Activated naive CD8-positive, alpha-beta T cell treated with anti-CD3 and anti-CD28 coated beads, Interleukin-2, amount 10 ng/mL, durations not matched to agents 7 days and 5 days (primary cell): ENCODE data around the gene GSTO2. TPM values are rescaled to one million over a fixed set of nuclear protein-coding genes. Genes with fewer than 3 reads are reported as not detected.

Experiments
- ATAC-seq: fragments of 150-1000 bp; cut with Tn5 transposase; one replicate; pipeline ENCODE4 v1.10.0; 2021; ENCODE audit warnings: low read depth, moderate library complexity
- POLR2A ChIA-PET: fragments of 350-600 bp; sonication (Branson Sonifier 250); formaldehyde crosslinking; loops from one replicate; lab custom pipeline; 2021; ENCODE audit warnings: antibody characterized with exemption; lab: Charles Lee
- DNase-seq: peaks from one replicate; pipeline ENCODE4 v3.0.0; 2021
- H3K27ac Mint-ChIP-seq: one replicate; pipeline ENCODE4 v1.8.0; 2022; ENCODE audit warnings: mild to moderate bottlenecking, mixed read lengths
- H3K27me3 Mint-ChIP-seq: one replicate; pipeline ENCODE4 v1.8.0; 2022; ENCODE audit warnings: mild to moderate bottlenecking, moderate library complexity, mixed read lengths
- H3K36me3 Mint-ChIP-seq: one replicate; pipeline ENCODE4 v1.8.0; 2021; ENCODE audit warnings: mild to moderate bottlenecking, mixed read lengths
- H3K4me1 Mint-ChIP-seq: one replicate; pipeline ENCODE4 v1.8.0; 2021; ENCODE audit warnings: mixed read lengths
- H3K4me3 Mint-ChIP-seq: one replicate; pipeline ENCODE4 v1.8.0; 2022; ENCODE audit warnings: mild to moderate bottlenecking, moderate library complexity, mixed read lengths
- H3K9me3 Mint-ChIP-seq: one replicate; pipeline ENCODE4 v1.8.0; 2021; ENCODE audit warnings: mixed read lengths
- total RNA-seq, 2 experiments: library from RNA; stranded (reverse); gene quantifications; one replicate each; pipeline ENCODE4 v1.2.3, GENCODE V29; 2021

GSTO2 gene
- total RNA-seq, 2 experiments from 2014 or later: 1.4 TPM

DNA sequence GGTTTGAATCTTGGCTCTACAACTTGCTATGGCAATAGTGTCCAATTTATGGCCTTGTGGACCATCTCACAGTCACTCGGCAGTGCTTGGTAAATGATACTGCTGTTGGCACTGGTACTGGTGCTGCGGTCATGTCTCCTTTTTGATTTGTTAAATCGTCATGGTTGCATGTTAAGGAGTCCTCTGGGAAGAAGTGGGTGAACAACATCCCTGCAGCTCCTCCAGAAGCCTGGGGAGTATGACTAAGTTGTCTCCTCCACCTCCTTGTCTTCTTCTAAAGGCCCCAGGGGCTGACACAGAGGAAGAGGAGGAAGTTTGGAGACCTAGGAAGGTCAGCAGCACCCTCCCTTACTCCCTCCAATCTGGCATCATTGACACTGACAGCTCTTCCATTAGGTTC lies 60.8 kb downstream of the GSTO2 start:
- DNase-seq (no peak), ATAC-seq (no peak)
- Mint-ChIP-seq H3K27ac (peak overlapping the region; percentile 97), H3K36me3 (peaks cover 15% of the 10 kb centered on the region), H3K9me3 (no peaks in the 10 kb centered on the region), H3K4me3 (peak overlapping the region; percentile 85), H3K4me1 (peaks cover 80% of the 10 kb centered on the region), H3K27me3 (no peaks in the 10 kb centered on the region)
- POLR2A ChIA-PET: interaction anchor here (1.6 to 2.4 kb wide), 3 partner anchors 9 to 61 kb away, joined by 8 to 44 read pairs (median 8); partner anchors contain the start of genes GSTO2 and ITPRIP

DNA sequence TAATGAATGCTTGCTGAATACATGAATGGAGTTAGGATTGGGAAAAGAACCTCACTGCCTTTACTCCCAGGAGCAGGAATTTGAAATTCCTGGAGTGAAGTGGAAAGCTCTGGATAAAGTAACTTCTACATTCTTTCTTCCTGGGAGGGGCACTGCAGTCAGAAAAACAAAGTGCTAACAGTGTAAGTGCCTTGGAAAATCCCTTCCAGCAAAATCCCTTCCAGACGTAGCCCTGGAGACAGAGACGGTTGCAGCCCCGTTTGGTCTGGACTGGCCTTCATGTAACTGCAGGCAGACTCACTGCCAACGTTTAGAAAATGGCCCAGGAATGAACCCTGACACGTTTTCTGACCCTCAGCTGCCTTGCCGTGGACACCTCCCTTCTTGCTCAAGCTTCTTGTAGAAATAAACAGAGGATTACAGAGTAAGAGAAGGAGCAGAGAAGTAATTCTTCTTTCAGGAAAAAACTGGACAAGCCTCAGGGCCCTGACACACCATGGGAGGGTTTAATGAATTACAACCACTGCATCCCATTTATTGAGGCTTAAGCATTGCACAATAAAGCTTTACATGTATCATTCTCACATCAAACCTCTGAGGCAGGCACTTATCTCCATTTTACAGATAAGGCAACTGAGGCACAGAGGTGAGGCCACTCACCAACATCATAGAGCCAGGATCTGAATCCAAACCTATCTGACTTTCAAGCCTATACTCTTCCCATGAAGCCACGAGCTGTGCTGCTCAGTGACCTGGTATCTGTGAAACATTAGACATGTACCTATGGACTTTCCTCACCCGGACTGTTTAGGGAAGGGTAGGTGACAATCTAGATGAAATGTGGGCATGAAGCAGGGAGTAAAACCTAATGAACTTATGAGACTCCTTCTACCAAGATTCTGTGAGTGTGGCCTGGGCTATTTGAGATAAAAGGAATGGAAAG lies 61.5 kb downstream of the GSTO2 start:
- Mint-ChIP-seq H3K27ac (peak overlapping the region; percentile 97), H3K36me3 (peaks cover 9% of the 10 kb centered on the region), H3K4me3 (no peak overlapping the region), H3K27me3 (no peaks in the 10 kb centered on the region), H3K4me1 (peaks cover 80% of the 10 kb centered on the region), H3K9me3 (no peaks in the 10 kb centered on the region)
- ATAC-seq: no peak
- POLR2A ChIA-PET: interaction anchor here (1.6 to 2.4 kb wide), 3 partner anchors 8 to 61 kb away, joined by 8 to 44 read pairs (median 8); partner anchors contain the start of genes GSTO2 and ITPRIP
- no peak for DNase-seq

DNA sequence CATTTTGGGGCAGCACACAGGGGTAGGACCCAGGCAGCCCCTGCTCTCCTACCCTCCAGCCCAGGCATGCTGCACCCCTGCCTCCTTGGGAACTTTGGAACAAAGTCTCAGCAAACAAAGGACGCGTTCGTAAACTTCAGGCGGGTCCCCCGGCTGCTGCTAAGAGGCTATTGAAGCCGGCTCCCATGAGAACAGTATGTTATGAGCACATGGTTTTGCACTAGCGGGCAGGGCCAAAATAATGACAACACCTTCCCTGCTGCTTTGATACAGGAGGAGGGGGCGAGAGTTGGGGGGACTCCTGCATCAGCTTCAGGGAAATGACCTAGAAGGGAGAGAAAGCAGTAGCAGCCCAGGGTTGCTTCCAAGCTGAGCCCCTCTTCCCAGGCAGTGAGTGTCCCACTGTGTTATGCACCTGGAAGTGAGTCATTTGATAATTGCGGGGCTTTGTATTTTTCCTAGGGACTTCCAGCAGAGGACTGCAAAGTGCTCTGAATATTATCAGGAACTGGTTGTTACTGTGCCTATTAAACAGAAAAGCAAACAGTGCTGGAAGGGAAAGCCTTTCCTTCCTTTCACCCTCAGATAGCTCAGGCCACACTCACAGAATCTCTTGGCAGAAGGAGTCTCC lies 62.3 kb downstream of the GSTO2 start:
- no peaks in the 10 kb centered on the region for H3K9me3 Mint-ChIP-seq
- ATAC-seq (no peak), DNase-seq (no peak)
- H3K27ac Mint-ChIP-seq: no peak overlapping the region
- H3K27me3 Mint-ChIP-seq: no peaks in the 10 kb centered on the region
- H3K36me3 Mint-ChIP-seq: peaks cover 9% of the 10 kb centered on the region
- H3K4me3 Mint-ChIP-seq: no peak overlapping the region
- H3K4me1 Mint-ChIP-seq: peaks cover 75% of the 10 kb centered on the region
- POLR2A ChIA-PET: interaction anchor here (2.1 kb wide), 1 partner anchor 25 kb away, joined by 8 read pairs; no protein-coding TSS in a partner anchor

DNA sequence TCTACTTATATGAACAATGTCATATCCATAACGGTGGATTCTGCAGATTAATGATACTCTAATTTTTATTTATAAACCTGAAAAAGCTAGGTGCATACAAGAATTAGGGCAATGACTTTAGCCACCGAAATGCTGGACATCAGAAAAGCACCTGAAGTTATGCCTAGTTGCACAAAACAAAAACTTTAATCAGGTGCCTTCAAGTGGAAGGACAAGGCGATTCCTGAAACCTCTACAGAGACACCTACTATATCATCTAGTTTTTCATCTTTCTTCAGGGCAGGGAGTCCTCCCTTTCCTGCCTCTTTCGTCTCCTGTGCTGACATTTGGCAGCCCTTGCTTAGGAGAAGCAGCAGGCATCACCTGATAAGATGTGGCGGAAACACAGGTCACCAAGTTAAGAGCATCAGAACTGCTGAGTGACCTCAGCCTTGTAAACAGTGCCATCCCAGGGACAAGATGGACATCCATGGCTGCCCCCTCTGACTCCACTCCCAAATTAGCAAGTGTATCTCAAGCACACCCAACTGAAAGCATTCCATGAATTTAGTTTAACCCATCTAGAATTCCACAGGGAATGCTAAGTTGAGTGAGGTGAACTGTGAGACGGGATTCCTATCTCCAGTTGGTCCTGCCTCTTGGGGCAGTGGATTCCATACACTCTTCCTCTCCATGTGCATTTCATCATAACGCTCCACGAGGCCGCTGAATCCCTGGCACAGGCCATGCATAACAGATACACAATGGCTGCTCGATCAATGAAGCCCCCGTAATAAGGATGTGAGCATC lies 63.5 kb downstream of the GSTO2 start:
- no peak for DNase-seq
- Mint-ChIP-seq H3K27me3 (no peaks in the 10 kb centered on the region), H3K4me3 (peak overlapping the region; percentile 53), H3K27ac (peak overlapping the region; percentile 80), H3K4me1 (peaks cover 68% of the 10 kb centered on the region), H3K36me3 (peaks cover 9% of the 10 kb centered on the region), H3K9me3 (no peaks in the 10 kb centered on the region)
- no peak for ATAC-seq
- POLR2A ChIA-PET: interaction anchor here (1.5 kb wide), 1 partner anchor 19 kb away, joined by 3 read pairs; no protein-coding TSS in a partner anchor

DNA sequence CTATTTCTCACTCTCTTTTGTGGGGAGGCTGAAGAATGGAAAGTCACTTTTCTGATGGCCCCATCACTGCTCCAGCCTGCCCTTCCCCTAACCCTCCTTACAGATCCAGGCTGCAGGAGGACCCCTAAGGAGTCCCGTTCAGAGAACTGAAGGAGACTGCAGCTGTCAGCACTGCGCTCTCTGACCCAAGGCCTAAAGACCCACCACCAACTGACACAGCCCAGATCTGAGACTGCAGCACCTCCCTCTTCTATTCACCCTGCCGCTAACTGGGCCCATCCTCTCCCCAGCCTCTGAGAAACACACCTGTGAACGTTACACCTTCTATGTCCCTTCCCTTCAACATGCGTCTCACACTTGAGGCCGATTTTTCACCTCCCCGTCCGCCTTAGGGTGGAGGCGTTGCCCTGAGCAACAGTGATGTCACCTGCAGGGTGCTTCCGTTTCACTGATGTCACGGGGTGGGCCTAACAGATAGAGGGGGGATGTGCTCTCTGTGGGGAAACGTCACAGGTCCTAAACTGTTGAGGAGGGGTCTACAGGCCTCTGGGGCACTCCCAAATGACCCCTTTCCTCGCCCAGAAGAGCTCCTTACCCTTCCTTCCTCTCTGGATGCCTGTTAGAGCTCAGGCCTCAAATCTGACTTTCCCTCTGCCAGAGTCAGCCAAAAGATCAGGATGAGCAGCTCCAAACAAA lies 64.2 kb downstream of the GSTO2 start:
- Mint-ChIP-seq H3K27ac (peak overlapping the region; percentile 80), H3K4me3 (peak overlapping the region; percentile 53), H3K9me3 (no peaks in the 10 kb centered on the region), H3K27me3 (no peaks in the 10 kb centered on the region), H3K36me3 (peaks cover 9% of the 10 kb centered on the region), H3K4me1 (peaks cover 62% of the 10 kb centered on the region)
- DNase-seq (peak; percentile 65), ATAC-seq (peak; percentile 27)
- POLR2A ChIA-PET: interaction anchor here (1.5 kb wide), 1 partner anchor 18 kb away, joined by 3 read pairs; no protein-coding TSS in a partner anchor

DNA sequence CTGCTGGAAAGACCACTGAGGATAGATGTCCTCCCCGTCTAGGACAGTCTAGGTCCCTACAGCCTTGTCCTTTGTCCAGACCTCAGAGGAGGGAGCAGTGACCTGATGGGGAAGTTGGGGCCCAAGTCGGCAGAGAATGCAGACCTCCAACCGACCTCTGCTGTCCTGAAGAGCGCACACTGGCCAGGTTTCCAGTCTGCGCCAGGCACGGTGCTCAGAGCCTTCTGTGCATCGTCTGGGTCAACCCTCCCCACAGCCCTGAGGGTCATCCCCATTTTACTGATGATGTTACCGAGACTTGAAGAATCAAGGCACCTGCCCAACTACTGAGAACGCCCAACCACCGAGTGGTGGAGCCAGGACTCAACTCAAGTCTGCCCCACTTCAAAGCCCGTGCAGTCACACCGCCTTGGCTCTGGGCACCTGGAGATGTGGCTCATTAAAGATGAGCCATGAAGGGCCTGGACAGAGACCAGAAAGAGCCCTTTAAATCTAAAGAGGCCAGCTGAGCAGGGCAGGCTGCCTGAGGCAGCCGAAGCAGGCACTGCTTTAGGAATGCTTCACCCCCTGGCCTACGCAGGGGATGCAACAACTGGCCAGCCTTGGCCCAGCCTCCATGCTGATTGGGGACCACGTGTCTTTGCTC lies 64.9 kb downstream of the GSTO2 start:
- H3K27me3 Mint-ChIP-seq: no peaks in the 10 kb centered on the region
- POLR2A ChIA-PET: interaction anchor here (1.3 to 1.9 kb wide), 3 partner anchors 17 to 65 kb away, joined by 3 to 4 read pairs (median 4); partner anchors contain the start of gene GSTO2
- peak overlapping the region; percentile 80 for H3K27ac Mint-ChIP-seq
- ATAC-seq: no peak
- H3K36me3 Mint-ChIP-seq: peaks cover 9% of the 10 kb centered on the region
- no peak for DNase-seq
- peak overlapping the region; percentile 53 for H3K4me3 Mint-ChIP-seq
- no peaks in the 10 kb centered on the region for H3K9me3 Mint-ChIP-seq
- peaks cover 57% of the 10 kb centered on the region for H3K4me1 Mint-ChIP-seq

DNA sequence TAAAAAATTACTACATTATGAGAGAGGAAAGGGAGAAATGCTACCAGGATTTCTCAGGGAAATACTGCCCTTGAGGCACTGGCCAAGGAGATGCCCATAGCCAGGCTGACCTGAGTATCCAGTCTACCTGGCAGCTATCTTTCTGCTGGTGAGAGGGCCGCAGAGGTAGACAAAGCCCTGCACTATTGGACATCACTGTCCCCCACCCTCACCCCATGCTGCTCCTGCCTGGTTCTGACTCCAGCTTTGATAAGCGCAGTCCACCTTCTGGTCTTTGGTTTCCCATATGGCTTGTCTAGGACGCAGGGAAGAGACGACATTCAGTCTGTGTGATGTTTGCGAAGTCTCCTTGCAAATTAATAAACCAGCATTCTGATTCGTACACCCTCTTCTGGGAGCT lies 65.6 kb downstream of the GSTO2 start:
- Mint-ChIP-seq H3K9me3 (no peaks in the 10 kb centered on the region), H3K36me3 (peaks cover 9% of the 10 kb centered on the region), H3K4me3 (no peak overlapping the region), H3K27me3 (no peaks in the 10 kb centered on the region), H3K4me1 (peaks cover 57% of the 10 kb centered on the region), H3K27ac (no peak overlapping the region)
- no peak for ATAC-seq
- POLR2A ChIA-PET: interaction anchor here (1.2 to 1.9 kb wide), 3 partner anchors 12 to 65 kb away, joined by 3 to 4 read pairs (median 4); partner anchors contain the start of gene GSTO2
- DNase-seq: no peak

DNA sequence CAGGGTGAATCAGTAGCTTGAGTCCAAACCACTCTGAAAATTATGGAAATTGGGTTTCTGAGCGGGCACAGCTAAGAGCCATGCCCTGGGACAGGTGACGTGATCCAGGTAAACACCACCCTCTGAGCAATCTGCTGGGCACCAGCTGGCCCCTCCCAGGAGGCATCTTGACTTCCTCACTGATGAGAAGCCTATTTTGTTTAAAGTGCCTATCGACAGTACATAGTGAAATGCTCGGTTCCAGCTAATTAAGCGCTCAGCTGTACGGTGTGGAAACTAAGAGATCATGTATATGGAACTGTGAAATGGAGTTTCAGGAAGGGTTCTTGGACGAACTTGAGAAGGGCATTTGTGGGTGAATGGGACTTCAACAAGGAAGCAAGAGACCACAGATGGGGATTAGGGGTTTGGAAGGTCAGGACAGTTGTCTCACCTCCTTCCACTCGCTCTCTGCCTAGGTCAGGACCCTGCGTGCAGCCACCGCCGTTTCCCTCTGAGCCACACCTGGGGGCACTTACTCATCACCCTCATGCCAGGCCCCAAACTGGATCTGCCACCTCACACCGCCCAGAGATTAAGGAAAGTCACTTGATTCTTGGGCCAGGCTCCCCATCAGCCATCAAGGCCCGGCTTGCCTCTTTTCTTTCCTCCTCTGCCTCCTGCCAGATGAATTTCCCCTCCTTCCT lies 66.1 kb downstream of the GSTO2 start:
- POLR2A ChIA-PET: interaction anchor here (1.2 to 1.9 kb wide), 3 partner anchors 13 to 66 kb away, joined by 3 to 4 read pairs (median 4); partner anchors contain the start of gene GSTO2
- DNase-seq (no peak), ATAC-seq (no peak)
- Mint-ChIP-seq H3K27me3 (peaks cover 2% of the 10 kb centered on the region), H3K27ac (peak overlapping the region; percentile 37), H3K4me3 (peak overlapping the region; percentile 66), H3K9me3 (no peaks in the 10 kb centered on the region), H3K36me3 (peaks cover 9% of the 10 kb centered on the region), H3K4me1 (peaks cover 55% of the 10 kb centered on the region)

DNA sequence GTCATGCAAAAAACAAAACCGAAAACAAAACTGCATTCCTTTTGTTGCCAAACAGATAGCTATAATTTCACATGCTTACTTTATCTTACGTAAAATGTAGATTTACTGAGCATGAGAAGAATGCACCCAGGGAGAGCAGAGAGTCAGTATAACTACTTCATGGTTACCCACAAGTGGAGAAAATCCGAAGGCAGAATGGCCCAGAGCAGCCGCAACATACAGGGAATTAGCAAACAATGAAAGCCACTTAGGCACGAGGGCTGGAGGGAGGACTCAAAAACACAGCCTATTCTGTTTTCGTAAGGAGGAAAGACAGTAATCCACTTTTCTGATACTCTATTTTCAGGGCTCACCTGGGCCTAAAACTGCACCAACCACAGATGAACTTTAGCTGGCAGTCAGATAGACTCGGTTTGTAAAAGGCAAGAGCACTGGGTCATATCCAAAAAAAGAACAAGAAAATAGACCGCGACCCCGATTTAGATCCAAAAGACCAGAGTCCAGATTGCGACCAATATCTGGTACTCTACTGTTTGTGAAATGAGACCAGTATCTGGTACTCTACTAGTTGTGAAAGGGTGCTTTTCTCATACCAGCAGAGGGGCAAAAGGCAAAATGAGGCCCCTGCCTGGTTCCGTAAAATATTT lies 68.0 kb downstream of the GSTO2 start:
- Mint-ChIP-seq H3K27me3 (peaks cover 6% of the 10 kb centered on the region), H3K27ac (peak overlapping the region; percentile 100), H3K4me3 (peak overlapping the region; percentile 98), H3K36me3 (peaks cover 6% of the 10 kb centered on the region), H3K9me3 (no peaks in the 10 kb centered on the region), H3K4me1 (peaks cover 48% of the 10 kb centered on the region)
- ATAC-seq (no peak), DNase-seq (no peak)
- POLR2A ChIA-PET: interaction anchor here (0.9 to 3.3 kb wide), 10 partner anchors 8 to 215 kb away, joined by 3 to 44 read pairs (median 10); partner anchors contain the start of genes CFAP58, GSTO1 and SFR1

DNA sequence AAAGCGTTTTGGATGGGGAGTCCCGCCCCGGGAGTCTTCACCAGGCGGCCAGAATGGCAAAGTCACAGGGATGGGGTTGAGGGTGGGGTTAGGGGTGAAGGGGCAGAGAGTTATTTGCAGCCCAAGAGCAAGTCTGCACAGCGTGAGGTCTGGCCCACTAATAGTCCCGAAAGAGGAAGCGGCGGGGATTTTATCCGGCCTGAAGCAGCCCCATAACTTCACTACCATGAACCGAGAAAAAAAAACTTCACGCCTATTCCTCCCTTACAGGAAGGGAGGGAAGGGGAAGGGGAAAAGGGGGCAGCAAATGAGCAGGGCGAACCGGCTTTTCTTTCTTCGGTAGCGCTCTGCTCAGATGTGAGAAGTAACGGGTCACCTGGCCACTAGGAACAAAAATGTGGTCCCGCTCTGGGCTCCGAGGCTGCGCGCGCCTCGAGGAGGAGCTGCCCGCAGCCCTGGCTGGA lies 68.6 kb downstream of the GSTO2 start:
- Mint-ChIP-seq H3K4me3 (peak overlapping the region; percentile 98), H3K9me3 (no peaks in the 10 kb centered on the region), H3K27ac (peak overlapping the region; percentile 100), H3K36me3 (peaks cover 5% of the 10 kb centered on the region), H3K4me1 (peaks cover 45% of the 10 kb centered on the region), H3K27me3 (peaks cover 6% of the 10 kb centered on the region)
- no peak for DNase-seq
- POLR2A ChIA-PET: interaction anchor here (0.9 to 3.3 kb wide), 15 partner anchors 8 to 216 kb away, joined by 3 to 44 read pairs (median 8); partner anchors contain the start of genes CFAP58, GSTO1 and SFR1
- ATAC-seq: peak; percentile 31
